Right renal pelvis (tissue), 4 donors: Measurements from ENCODE around the gene C2CD2L. TPM values are rescaled to one million over a fixed set of nuclear protein-coding genes. Genes with fewer than 3 reads are reported as not detected.
"Not testable (repeated sequence)": the region's sequence is repeated elsewhere in the genome, so short reads cannot be mapped to it uniquely, and the experiment has no call there.

Experiments
- DNase-seq, 4 donors: peaks; one replicate each; pipeline ENCODE4 v3.0.0-alpha.2; 2013; ENCODE audit warnings: low read depth in 4 of 4, low spot score in 3 of 4, missing footprints in 1 of 4
- polyA plus RNA-seq, 4 donors: library from polyadenylated mRNA; unstranded; fragments of 120-200 nt; gene quantifications; one replicate each; pipeline ENCODE4 v1.2.1, GENCODE V29; 2013; ENCODE audit not compliant: insufficient read length in 4 of 4

C2CD2L gene
- polyA plus RNA-seq, 4 donors: 10.6 to 14.0 (median 11.8) TPM

GRCh38 chr11:119147604-119148333, 40.6 kb downstream of the C2CD2L start:
- DNase-seq: no peak

GRCh38 chr11:119148720-119149017, 41.5 kb downstream of the C2CD2L start:
- no peak for DNase-seq

GRCh38 chr11:119149018-119149785, 42.1 kb downstream of the C2CD2L start, which contains the start of gene ABCG4:
Gene ABCG4 (plus strand): TSS chr11:119149052. CDS start chr11:119149966, 914 bp downstream.
- no peak for DNase-seq

GRCh38 chr11:119149786-119150275, 42.7 kb downstream of the C2CD2L start:
- DNase-seq: no peak

GRCh38 chr11:119152043-119152442, 44.9 kb downstream of the C2CD2L start:
- no peak for DNase-seq

- no peak for DNase-seq
Observed at GRCh38 chr11:119152604-119153003, 45.5 kb downstream of the C2CD2L start.

GRCh38 chr11:119153049-119153818, 46.1 kb downstream of the C2CD2L start:
- DNase-seq: no peak

- no peak for DNase-seq
Observed at GRCh38 chr11:119154178-119154577, 47.0 kb downstream of the C2CD2L start.

GRCh38 chr11:119155733-119156492, 48.8 kb downstream of the C2CD2L start:
- no peak for DNase-seq

- no peak for DNase-seq
Observed at GRCh38 chr11:119156496-119156895, 49.4 kb downstream of the C2CD2L start.

GRCh38 chr11:119157063-119157462, 49.9 kb downstream of the C2CD2L start:
- no peak for DNase-seq

- no peak for DNase-seq
Observed at GRCh38 chr11:119158467-119158866, 51.3 kb downstream of the C2CD2L start.

GRCh38 chr11:119160151-119160550, 53.0 kb downstream of the C2CD2L start:
- no peak for DNase-seq

GRCh38 chr11:119161871-119162270, 54.7 kb downstream of the C2CD2L start:
- no peak for DNase-seq

GRCh38 chr11:119166368-119167076, 59.4 kb downstream of the C2CD2L start:
- DNase-seq: peak in 2 of 4 donors; percentile 37 to 44

- DNase-seq: not testable (repeated sequence)
Observed at GRCh38 chr11:119167077-119167458, 59.9 kb downstream of the C2CD2L start.

GRCh38 chr11:119167933-119168332, 60.8 kb downstream of the C2CD2L start:
- DNase-seq: no peak
